ENCODE results near the gene PTGIR. TPM values are rescaled to one million over a fixed set of nuclear protein-coding genes. Genes with fewer than 3 reads are reported as not detected.

Gene PTGIR
- total and polyA plus RNA-seq, 2 experiments from 2014 or later: 21.1 TPM

- H3K4me3 ChIP-seq: no peak overlapping the region
- DNase-seq: no peak
- H3F3A ChIP-seq (ENCODE audit: insufficient read depth): no peaks in the 10 kb centered on the region
- H3K9me3 ChIP-seq (ENCODE audit: low read depth): no peaks in the 10 kb centered on the region
- H3K79me2 ChIP-seq (ENCODE audit: insufficient read depth): no peaks in the 10 kb centered on the region
- WGBS, 2 experiments (ENCODE audit: low coverage in 1 of 2, low lambda C conversion rate in 2 of 2, missing lambda C conversion rate in 2 of 2): 69 to 81% methylated on average over 3 of the region's 3 CpGs
- no peak overlapping the region for H3K4me2 ChIP-seq (ENCODE audit: unreplicated experiment)
- H3K36me3 ChIP-seq (ENCODE audit: low read depth): no peaks in the 10 kb centered on the region
- no peak for TF ChIP-seq EZH2 (IDR thresholded peaks at IDR 0.05; ENCODE audit: insufficient read depth, poor library complexity, severe bottlenecking)
- no peak for TF ChIP-seq EZH2phosphoT487 (IDR thresholded peaks at IDR 0.05; ENCODE audit: insufficient read depth, low read depth)
- H3K27me3 ChIP-seq (replicated peaks; ENCODE audit: insufficient read depth): no peaks in the 10 kb centered on the region
- in situ Hi-C loops (cut with MboI): no loop called here
- H3K9ac ChIP-seq: no peak overlapping the region
- H2AFZ ChIP-seq: no peak overlapping the region
- H3K9me2 ChIP-seq (ENCODE audit: insufficient read depth): no peaks in the 10 kb centered on the region
- H3K27ac ChIP-seq: no peak overlapping the region
- no peaks in the 10 kb centered on the region for H3K4me1 ChIP-seq (ENCODE audit: insufficient read depth)
- H4K20me1 ChIP-seq (ENCODE audit: insufficient read depth): no peaks in the 10 kb centered on the region
Observed at GRCh38 chr19:46591870-46592269, 33.0 kb downstream of the PTGIR start.

- DNase-seq: no peak
- Histone ChIP-seq H3K4me1 (ENCODE audit: insufficient read depth) (no peaks in the 10 kb centered on the region), H3K79me2 (ENCODE audit: insufficient read depth) (no peaks in the 10 kb centered on the region), H3K9me2 (ENCODE audit: insufficient read depth) (no peaks in the 10 kb centered on the region), H3K36me3 (ENCODE audit: low read depth) (no peaks in the 10 kb centered on the region), H2AFZ (no peak overlapping the region), H3K9ac (no peak overlapping the region), H4K20me1 (ENCODE audit: insufficient read depth) (no peaks in the 10 kb centered on the region), H3K4me3 (no peak overlapping the region), H3K9me3 (ENCODE audit: low read depth) (no peaks in the 10 kb centered on the region), H3K27me3 (replicated peaks; ENCODE audit: insufficient read depth) (no peaks in the 10 kb centered on the region), H3K4me2 (ENCODE audit: unreplicated experiment) (no peak overlapping the region), H3F3A (ENCODE audit: insufficient read depth) (no peaks in the 10 kb centered on the region), H3K27ac (no peak overlapping the region)
- in situ Hi-C loops (cut with MboI): no loop called here
- 86 to 89% methylated on average over 4 of the region's 4 CpGs for WGBS, 2 experiments (ENCODE audit: low coverage in 1 of 2, low lambda C conversion rate in 2 of 2, missing lambda C conversion rate in 2 of 2)
- no peak for TF ChIP-seq EZH2phosphoT487 (IDR thresholded peaks at IDR 0.05; ENCODE audit: insufficient read depth, low read depth)
- TF ChIP-seq EZH2 (IDR thresholded peaks at IDR 0.05; ENCODE audit: insufficient read depth, poor library complexity, severe bottlenecking): no peak
Observed at GRCh38 chr19:46591254-46591653, 33.6 kb downstream of the PTGIR start.

GRCh38 chr19:46587861-46588260, 37.0 kb downstream of the PTGIR start:
- DNase-seq: no peak
- no peaks in the 10 kb centered on the region for H3K27me3 ChIP-seq (replicated peaks; ENCODE audit: insufficient read depth)
- in situ Hi-C loops (cut with MboI): no loop called here
- no peak overlapping the region for H3K4me3 ChIP-seq
- 86 to 88% methylated on average over 3 of the region's 3 CpGs for WGBS, 2 experiments (ENCODE audit: low coverage in 1 of 2, low lambda C conversion rate in 2 of 2, missing lambda C conversion rate in 2 of 2)
- TF ChIP-seq EZH2phosphoT487 (IDR thresholded peaks at IDR 0.05; ENCODE audit: insufficient read depth, low read depth): no peak
- no peak for TF ChIP-seq EZH2 (IDR thresholded peaks at IDR 0.05; ENCODE audit: insufficient read depth, poor library complexity, severe bottlenecking)
- H3K9ac ChIP-seq: no peak overlapping the region
- no peak overlapping the region for H3K27ac ChIP-seq
- H3K4me1 ChIP-seq (ENCODE audit: insufficient read depth): no peaks in the 10 kb centered on the region
- no peaks in the 10 kb centered on the region for H3K9me3 ChIP-seq (ENCODE audit: low read depth)
- no peak overlapping the region for H2AFZ ChIP-seq
- H3K9me2 ChIP-seq (ENCODE audit: insufficient read depth): no peaks in the 10 kb centered on the region
- H4K20me1 ChIP-seq (ENCODE audit: insufficient read depth): no peaks in the 10 kb centered on the region
- no peaks in the 10 kb centered on the region for H3K36me3 ChIP-seq (ENCODE audit: low read depth)
- H3K4me2 ChIP-seq (ENCODE audit: unreplicated experiment): no peak overlapping the region
- no peaks in the 10 kb centered on the region for H3F3A ChIP-seq (ENCODE audit: insufficient read depth)
- H3K79me2 ChIP-seq (ENCODE audit: insufficient read depth): no peaks in the 10 kb centered on the region

- TF ChIP-seq EZH2phosphoT487 (IDR thresholded peaks at IDR 0.05; ENCODE audit: insufficient read depth, low read depth): no peak
- TF ChIP-seq EZH2 (IDR thresholded peaks at IDR 0.05; ENCODE audit: insufficient read depth, poor library complexity, severe bottlenecking): no peak
- H2AFZ ChIP-seq: no peak overlapping the region
- 71 to 78% methylated on average over 4 of the region's 4 CpGs for WGBS, 2 experiments (ENCODE audit: low coverage in 1 of 2, low lambda C conversion rate in 2 of 2, missing lambda C conversion rate in 2 of 2)
- no peaks in the 10 kb centered on the region for H3F3A ChIP-seq (ENCODE audit: insufficient read depth)
- H3K9ac ChIP-seq: no peak overlapping the region
- no peak for DNase-seq
- H3K27ac ChIP-seq: no peak overlapping the region
- no peak overlapping the region for H3K4me2 ChIP-seq (ENCODE audit: unreplicated experiment)
- no peaks in the 10 kb centered on the region for H3K9me3 ChIP-seq (ENCODE audit: low read depth)
- H3K4me3 ChIP-seq: no peak overlapping the region
- H4K20me1 ChIP-seq (ENCODE audit: insufficient read depth): no peaks in the 10 kb centered on the region
- no peaks in the 10 kb centered on the region for H3K9me2 ChIP-seq (ENCODE audit: insufficient read depth)
- H3K79me2 ChIP-seq (ENCODE audit: insufficient read depth): no peaks in the 10 kb centered on the region
- H3K36me3 ChIP-seq (ENCODE audit: low read depth): no peaks in the 10 kb centered on the region
- H3K4me1 ChIP-seq (ENCODE audit: insufficient read depth): no peaks in the 10 kb centered on the region
- H3K27me3 ChIP-seq (replicated peaks; ENCODE audit: insufficient read depth): no peaks in the 10 kb centered on the region
- in situ Hi-C loops (cut with MboI): no loop called here
Observed at GRCh38 chr19:46586294-46586693, 38.6 kb downstream of the PTGIR start.

GRCh38 chr19:46585539-46585938, 39.4 kb downstream of the PTGIR start:
- H3K36me3 ChIP-seq (ENCODE audit: low read depth): no peaks in the 10 kb centered on the region
- WGBS, 2 experiments (ENCODE audit: low coverage in 1 of 2, low lambda C conversion rate in 2 of 2, missing lambda C conversion rate in 2 of 2): 68 to 90% methylated on average over 1 of the region's 1 CpG
- DNase-seq: no peak

More at GRCh38 chr19:46585539-46585938, 39.4 kb downstream of the PTGIR start:
- Histone ChIP-seq H3K4me2 (ENCODE audit: unreplicated experiment) (no peak overlapping the region), H3F3A (ENCODE audit: insufficient read depth) (no peaks in the 10 kb centered on the region), H3K79me2 (ENCODE audit: insufficient read depth) (no peaks in the 10 kb centered on the region), H3K4me1 (ENCODE audit: insufficient read depth) (no peaks in the 10 kb centered on the region), H3K27me3 (replicated peaks; ENCODE audit: insufficient read depth) (no peaks in the 10 kb centered on the region), H4K20me1 (ENCODE audit: insufficient read depth) (no peaks in the 10 kb centered on the region), H3K27ac (no peak overlapping the region), H3K9me3 (ENCODE audit: low read depth) (no peaks in the 10 kb centered on the region), H3K9me2 (ENCODE audit: insufficient read depth) (no peaks in the 10 kb centered on the region), H3K9ac (no peak overlapping the region), H3K4me3 (no peak overlapping the region), H2AFZ (no peak overlapping the region)
- in situ Hi-C loops (cut with MboI): no loop called here
- TF ChIP-seq EZH2phosphoT487 (IDR thresholded peaks at IDR 0.05; ENCODE audit: insufficient read depth, low read depth) (no peak), EZH2 (IDR thresholded peaks at IDR 0.05; ENCODE audit: insufficient read depth, poor library complexity, severe bottlenecking) (no peak)
